ENCODE results near the gene UGGT2.

- no peak for TF ChIP-seq CTCF (IDR thresholded peaks at IDR 0.05; ENCODE audit: low read depth, low read length, poor library complexity, severe bottlenecking)
- no peak for TF ChIP-seq EZH2phosphoT487 (IDR thresholded peaks at IDR 0.05; ENCODE audit: borderline replicate concordance, low read length)
Measured at GRCh38 chr13:95783747-95784146, 269.5 kb downstream of the UGGT2 start.

All from DOHH2 (cell line).